HepG2 (cell line): ENCODE results near the gene PTPRD. TPM values are rescaled to one million over a fixed set of nuclear protein-coding genes. Genes with fewer than 3 reads are reported as not detected.

Experiments
- ATAC-seq: fragments of 200-7000 bp; cut with Tn5 transposase; 3 replicates; pipeline ENCODE4 v1.9.1; 2020; ENCODE audit warnings: mild to moderate bottlenecking, moderate library complexity
- BruUV-seq: library from RNA; stranded (reverse); fragments of 400-500 nt; replicated peaks from 2 replicates; lab custom pipeline; 2021; lab: Mats Ljungman, UMichigan
- CTCF ChIA-PET: fragments of 300-600 bp; formaldehyde crosslinking; extraction: SDS; loops from one replicate; lab custom pipeline; 2021; ENCODE audit warnings: low total read pairs, inconsistent platforms, low intra/inter-chr PET ratio; lab: Yijun Ruan, JAX
- POLR2A ChIA-PET: fragments of 350-600 bp; sonication (Branson Sonifier 250); formaldehyde crosslinking; loops from one replicate; lab custom pipeline; 2020; ENCODE audit warnings: antibody characterized with exemption, inconsistent platforms; lab: Yijun Ruan, JAX
- DNase-seq: peaks from one replicate; pipeline ENCODE4 v3.0.0-alpha.2; 2015; ENCODE audit warnings: low spot score
- FAIRE-seq: peaks from 3 replicates; lab custom pipeline; 2011; peaks lifted over from hg19 to GRCh38; lab: Jason Lieb, UNC
- H2AFZ ChIP-seq: one replicate; pipeline ENCODE4 v1.6.1; 2011; ENCODE audit warnings: low read length, inconsistent platforms
- H3K27ac ChIP-seq: fragments of 300-600 bp; 3 replicates; pipeline ENCODE4 v1.8.0; 2011; ENCODE audit warnings: mixed run types, mild to moderate bottlenecking, mixed read lengths, low read length, inconsistent platforms; ENCODE audit not compliant: insufficient read depth; ENCODE audit errors: extremely low read length
- H3K27me3 ChIP-seq, 2 experiments: fragments of 200-600 bp in 1 of 2; 2 replicates in 1 of 2; 3 replicates in 1 of 2; pipeline versions ENCODE4 v1.6.0 to v1.8.0; 2011; ENCODE audit warnings: low read length in 2 of 2, mild to moderate bottlenecking in 2 of 2, moderate library complexity in 2 of 2, inconsistent platforms in 1 of 2; ENCODE audit not compliant: insufficient read depth in 2 of 2, control insufficient read depth in 1 of 2
- H3K36me3 ChIP-seq, 2 experiments: fragments of 200-600 bp in 1 of 2; replicated peaks in 1 of 2; 2 replicates in 1 of 2; 3 replicates in 1 of 2; pipeline versions ENCODE4 v1.5.1 to v1.8.0; 2011; ENCODE audit warnings: low read length in 2 of 2, inconsistent platforms in 1 of 2; ENCODE audit not compliant: insufficient read depth in 2 of 2, control insufficient read depth in 1 of 2
- H3K4me1 ChIP-seq: 2 replicates; pipeline ENCODE4 v1.5.1; 2012; ENCODE audit warnings: low read length, inconsistent platforms; ENCODE audit not compliant: insufficient read depth
- H3K4me2 ChIP-seq: 2 replicates; pipeline ENCODE4 v1.6.0; 2011; ENCODE audit warnings: low read depth, low read length, inconsistent platforms
- H3K4me3 ChIP-seq, 3 experiments: fragments of 200-600 bp in 1 of 3; sonication (generic), shearing (Covaris generic) in 1 of 3; replicated peaks in 1 of 3; 2 replicates each; pipeline ENCODE4 v1.5.1; 2011 to 2016; ENCODE audit warnings: low read length in 3 of 3, inconsistent platforms in 2 of 3, low read depth in 2 of 3, mild to moderate bottlenecking in 2 of 3, control low read depth in 1 of 3, mixed read lengths in 1 of 3; ENCODE audit not compliant: insufficient read depth in 1 of 3
- H3K79me2 ChIP-seq: one replicate; pipeline ENCODE4 v1.6.1; 2011; ENCODE audit warnings: low read length, inconsistent platforms; ENCODE audit not compliant: insufficient read depth
- H3K9ac ChIP-seq: 2 replicates; pipeline ENCODE4 v1.6.0; 2011; ENCODE audit warnings: mild to moderate bottlenecking, low read depth, low read length, inconsistent platforms; ENCODE audit not compliant: insufficient read depth
- H3K9me3 ChIP-seq: 2 replicates; pipeline ENCODE4 v1.5.1; 2012; ENCODE audit warnings: mild to moderate bottlenecking, low read length
- H4K20me1 ChIP-seq: 2 replicates; pipeline ENCODE4 v1.6.0; 2011; ENCODE audit warnings: inconsistent platforms, mild to moderate bottlenecking, low read length, moderate library complexity; ENCODE audit not compliant: insufficient read depth
- ATF3 ChIP-seq: sonication (generic); formaldehyde crosslinking; IDR thresholded peaks from 2 replicates; pipeline ENCODE4 v1.4.0; 2020; ENCODE audit warnings: missing genetic modification reagents
- CBX2 ChIP-seq, 2 experiments: fragments of 200-600 bp in 1 of 2; sonication (generic); formaldehyde crosslinking in 1 of 2; IDR thresholded peaks; 2 replicates each; pipeline versions ENCODE4 v1.7.0 to v1.8.1; 2018 to 2022; ENCODE audit warnings: low read depth in 2 of 2, low read length in 1 of 2, mild to moderate bottlenecking in 1 of 2, missing genetic modification reagents in 1 of 2
- DMTF1 ChIP-seq: sonication (generic); formaldehyde crosslinking; IDR thresholded peaks from 2 replicates; pipeline ENCODE4 v1.4.0; 2020; ENCODE audit warnings: mild to moderate bottlenecking, missing genetic modification reagents
- NBN ChIP-seq: fragments of 450-650 bp; conservative IDR thresholded peaks from 2 replicates; pipeline ENCODE4 v1.6.1; 2017
- PHF20 ChIP-seq: sonication (generic); formaldehyde crosslinking; IDR thresholded peaks from 2 replicates; pipeline ENCODE4 v1.5.0; 2020; ENCODE audit warnings: mild to moderate bottlenecking, missing genetic modification reagents
- ZNF10 ChIP-seq: sonication (generic); formaldehyde crosslinking; IDR thresholded peaks from 2 replicates; pipeline ENCODE4 v1.4.0; 2020; ENCODE audit warnings: mild to moderate bottlenecking, low read depth, missing genetic modification reagents, borderline replicate concordance
- ZNF329 ChIP-seq: sonication (generic); formaldehyde crosslinking; IDR thresholded peaks from 2 replicates; pipeline ENCODE4 v1.9.0; 2021; ENCODE audit warnings: low read depth, mild to moderate bottlenecking, missing genetic modification reagents
- ZNF841 ChIP-seq: sonication (generic); formaldehyde crosslinking; IDR thresholded peaks from 2 replicates; pipeline ENCODE4 v1.8.1; 2023; ENCODE audit warnings: missing genetic modification reagents, borderline replicate concordance
- ZSCAN31 ChIP-seq: sonication (generic); formaldehyde crosslinking; IDR thresholded peaks from 2 replicates; pipeline ENCODE4 v1.5.0; 2020; ENCODE audit warnings: low read depth, mild to moderate bottlenecking, missing genetic modification reagents
- WGBS: methylation state at CpG from one replicate; pipeline ENCODE4 v1.1.6; 2017; ENCODE audit warnings: low lambda C conversion rate; 5-methylcytosine and 5-hydroxymethylcytosine counted together
- in situ Hi-C: cut with HindIII; loops from 2 replicates; pipeline ENCODE4 v1.10.0; 2017; ENCODE audit warnings: low pct_unique_long_range_greater_than_20kb; ENCODE audit not compliant: extremely low pct_ligation_motif_present
- intact Hi-C: fragments of 100-400 bp; cut with micrococcal nuclease; formaldehyde crosslinking; loops from one replicate; pipeline ENCODE4 v1.10.0; 2022; ENCODE audit not compliant: unreplicated experiment
- polyA plus RNA-seq, 8 experiments: library from polyadenylated mRNA; depleted of rRNA in 3 of 8; stranded (reverse) in 7 of 8; unstranded in 1 of 8; fragments of >200 nt; fragmentation: Illumina TruSeq in 4 of 8; extraction: Trizol in 4 of 8; gene quantifications; 2 replicates each; pipeline versions ENCODE4 v1.2.1 to v1.2.3, GENCODE V29; 2011 to 2016; ENCODE audit warnings: low read depth in 4 of 8, missing spikeins in 1 of 8, mixed read lengths in 1 of 8; ENCODE audit not compliant: insufficient read depth in 1 of 8
- total RNA-seq, 5 experiments: library from RNA; depleted of rRNA; stranded (reverse); fragments of >200 nt; fragmentation: Illumina TruSeq; extraction: Trizol; gene quantifications; 2 replicates each; pipeline ENCODE4 v1.2.3, GENCODE V29; 2016; ENCODE audit warnings: low read depth in 1 of 5
- TF ChIP-seq, protein P1 (sequence below): sonication (generic); formaldehyde crosslinking; IDR thresholded peaks from 2 replicates; pipeline ENCODE4 v1.4.0; 2020; ENCODE audit warnings: missing genetic modification reagents, borderline replicate concordance
- TF ChIP-seq, protein P2 (sequence below): sonication (generic); formaldehyde crosslinking; IDR thresholded peaks from 2 replicates; pipeline ENCODE4 v1.5.0; 2020; ENCODE audit warnings: mild to moderate bottlenecking, missing genetic modification reagents

The PTPRD gene
- total and polyA plus RNA-seq, 2 of the 13 experiments (the other 11 are each of a cell fraction or from before 2014, with no cell fraction given), result 0.05 TPM; not detected in 1

GRCh38 chr9:9598723-9599122 lies 1014.1 kb downstream of the PTPRD start:
- no peaks in the 10 kb centered on the region for H3K27me3 ChIP-seq
- ATAC-seq, result no peak
- H4K20me1 ChIP-seq, result no peaks in the 10 kb centered on the region
- no peak overlapping the region for H3K9ac ChIP-seq
- no peak overlapping the region for H3K27ac ChIP-seq
- H3K36me3 ChIP-seq, result no peaks in the 10 kb centered on the region
- no peaks in the 10 kb centered on the region for H3K4me1 ChIP-seq
- no peaks in the 10 kb centered on the region for H3K9me3 ChIP-seq
- H3K79me2 ChIP-seq, result no peaks in the 10 kb centered on the region
- intact Hi-C loops (no loop called here), in situ Hi-C loops (no loop called here)
- WGBS, result 3% methylated on average over 1 of the region's 1 CpG
- DNase-seq, result no peak
- no peak overlapping the region for H2AFZ ChIP-seq
- FAIRE-seq, result no peak
- no TSS peak for BruUV-seq
- ChIA-PET POLR2A (no interaction called here), CTCF (no interaction called here)
- no peak overlapping the region for H3K4me2 ChIP-seq
- H3K4me3 ChIP-seq, result no peak overlapping the region
- no peak for TF ChIP-seq DMTF1
- no peak for TF ChIP-seq NBN
- TF ChIP-seq ZSCAN31 (CRISPR knock-in tag), result no peak
- TF ChIP-seq CBX2 (IDR thresholded peaks at IDR 0.05; ENCODE audit: low read depth, low read length), result no peak
- TF ChIP-seq CBX2 (CRISPR knock-in tag; IDR thresholded peaks at IDR 0.05; ENCODE audit: low read depth), result no peak
- no peak for TF ChIP-seq ZNF329 (CRISPR knock-in tag)
- TF ChIP-seq ATF3 (CRISPR knock-in tag), result no peak
- no peak for TF ChIP-seq ZNF841 (CRISPR knock-in tag)
- TF ChIP-seq ZNF10 (CRISPR knock-in tag), result no peak
- TF ChIP-seq PHF20 (CRISPR knock-in tag), result no peak
- TF ChIP-seq, protein P1, sequence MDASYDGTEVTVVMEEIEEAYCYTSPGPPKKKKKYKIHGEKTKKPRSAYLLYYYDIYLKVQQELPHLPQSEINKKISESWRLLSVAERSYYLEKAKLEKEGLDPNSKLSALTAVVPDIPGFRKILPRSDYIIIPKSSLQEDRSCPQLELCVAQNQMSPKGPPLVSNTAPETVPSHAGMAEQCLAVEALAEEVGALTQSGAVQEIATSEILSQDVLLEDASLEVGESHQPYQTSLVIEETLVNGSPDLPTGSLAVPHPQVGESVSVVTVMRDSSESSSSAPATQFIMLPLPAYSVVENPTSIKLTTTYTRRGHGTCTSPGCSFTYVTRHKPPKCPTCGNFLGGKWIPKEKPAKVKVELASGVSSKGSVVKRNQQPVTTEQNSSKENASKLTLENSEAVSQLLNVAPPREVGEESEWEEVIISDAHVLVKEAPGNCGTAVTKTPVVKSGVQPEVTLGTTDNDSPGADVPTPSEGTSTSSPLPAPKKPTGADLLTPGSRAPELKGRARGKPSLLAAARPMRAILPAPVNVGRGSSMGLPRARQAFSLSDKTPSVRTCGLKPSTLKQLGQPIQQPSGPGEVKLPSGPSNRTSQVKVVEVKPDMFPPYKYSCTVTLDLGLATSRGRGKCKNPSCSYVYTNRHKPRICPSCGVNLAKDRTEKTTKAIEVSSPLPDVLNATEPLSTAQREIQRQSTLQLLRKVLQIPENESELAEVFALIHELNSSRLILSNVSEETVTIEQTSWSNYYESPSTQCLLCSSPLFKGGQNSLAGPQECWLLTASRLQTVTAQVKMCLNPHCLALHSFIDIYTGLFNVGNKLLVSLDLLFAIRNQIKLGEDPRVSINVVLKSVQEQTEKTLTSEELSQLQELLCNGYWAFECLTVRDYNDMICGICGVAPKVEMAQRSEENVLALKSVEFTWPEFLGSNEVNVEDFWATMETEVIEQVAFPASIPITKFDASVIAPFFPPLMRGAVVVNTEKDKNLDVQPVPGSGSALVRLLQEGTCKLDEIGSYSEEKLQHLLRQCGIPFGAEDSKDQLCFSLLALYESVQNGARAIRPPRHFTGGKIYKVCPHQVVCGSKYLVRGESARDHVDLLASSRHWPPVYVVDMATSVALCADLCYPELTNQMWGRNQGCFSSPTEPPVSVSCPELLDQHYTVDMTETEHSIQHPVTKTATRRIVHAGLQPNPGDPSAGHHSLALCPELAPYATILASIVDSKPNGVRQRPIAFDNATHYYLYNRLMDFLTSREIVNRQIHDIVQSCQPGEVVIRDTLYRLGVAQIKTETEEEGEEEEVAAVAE (CRISPR knock-in tag), result no peak
- TF ChIP-seq, protein P2, sequence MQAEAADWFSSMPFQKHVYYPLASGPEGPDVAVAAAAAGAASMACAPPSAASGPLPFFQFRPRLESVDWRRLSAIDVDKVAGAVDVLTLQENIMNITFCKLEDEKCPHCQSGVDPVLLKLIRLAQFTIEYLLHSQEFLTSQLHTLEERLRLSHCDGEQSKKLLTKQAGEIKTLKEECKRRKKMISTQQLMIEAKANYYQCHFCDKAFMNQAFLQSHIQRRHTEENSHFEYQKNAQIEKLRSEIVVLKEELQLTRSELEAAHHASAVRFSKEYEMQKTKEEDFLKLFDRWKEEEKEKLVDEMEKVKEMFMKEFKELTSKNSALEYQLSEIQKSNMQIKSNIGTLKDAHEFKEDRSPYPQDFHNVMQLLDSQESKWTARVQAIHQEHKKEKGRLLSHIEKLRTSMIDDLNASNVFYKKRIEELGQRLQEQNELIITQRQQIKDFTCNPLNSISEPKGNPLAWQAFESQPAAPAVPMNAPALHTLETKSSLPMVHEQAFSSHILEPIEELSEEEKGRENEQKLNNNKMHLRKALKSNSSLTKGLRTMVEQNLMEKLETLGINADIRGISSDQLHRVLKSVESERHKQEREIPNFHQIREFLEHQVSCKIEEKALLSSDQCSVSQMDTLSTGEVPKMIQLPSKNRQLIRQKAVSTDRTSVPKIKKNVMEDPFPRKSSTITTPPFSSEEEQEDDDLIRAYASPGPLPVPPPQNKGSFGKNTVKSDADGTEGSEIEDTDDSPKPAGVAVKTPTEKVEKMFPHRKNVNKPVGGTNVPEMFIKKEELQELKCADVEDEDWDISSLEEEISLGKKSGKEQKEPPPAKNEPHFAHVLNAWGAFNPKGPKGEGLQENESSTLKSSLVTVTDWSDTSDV, result no peak
